Nephron (organoid): Measurements from ENCODE around the gene GPR132.

Experiments
- H3K27ac Mint-ChIP-seq, 3 experiments: 2 replicates each; pipeline ENCODE4 v1.8.0; 2020; ENCODE audit warnings: mixed read lengths in 3 of 3, mild to moderate bottlenecking in 2 of 3, moderate library complexity in 1 of 3
- H3K27me3 Mint-ChIP-seq: 2 replicates; pipeline ENCODE4 v1.8.0; 2021; ENCODE audit warnings: low read depth, mild to moderate bottlenecking, moderate library complexity, mixed read lengths
- H3K36me3 Mint-ChIP-seq: 2 replicates; pipeline ENCODE4 v1.8.0; 2020; ENCODE audit warnings: low read depth, mixed read lengths
- H3K4me1 Mint-ChIP-seq: 2 replicates; pipeline ENCODE4 v1.8.0; 2020; ENCODE audit warnings: mixed read lengths
- H3K4me3 Mint-ChIP-seq, 3 experiments: 2 replicates each; pipeline ENCODE4 v1.8.0; 2020; ENCODE audit warnings: mild to moderate bottlenecking in 3 of 3, mixed read lengths in 3 of 3, moderate library complexity in 2 of 3
- H3K9me3 Mint-ChIP-seq: 2 replicates; pipeline ENCODE4 v1.8.0; 2020; ENCODE audit warnings: mixed read lengths
- CTCF ChIP-seq, 3 experiments: fragments of 200-600 bp; sonication (generic); IDR thresholded peaks; one replicate each; pipeline ENCODE4 v1.5.0; 2021; ENCODE audit warnings: antibody characterized with exemption in 3 of 3; ENCODE audit not compliant: unreplicated experiment in 3 of 3

The GPR132 gene

GRCh38 chr14:105077649-105077995 lies 12.4 kb upstream of the GPR132 start:
- no peak for TF ChIP-seq CTCF (IDR thresholded peaks at IDR 0.05; ENCODE audit: unreplicated experiment in 3 of 3)
- Mint-ChIP-seq H3K9me3 (peaks cover 6% of the 10 kb centered on the region), H3K36me3 (no peaks in the 10 kb centered on the region), H3K4me1 (peaks cover 9% of the 10 kb centered on the region), H3K27me3 (peaks cover 27% of the 10 kb centered on the region), H3K4me3 (peak overlapping the region in 1 of 3 experiments; percentile 48), H3K27ac (peak overlapping the region in 1 of 3 experiments; percentile 40)

- H3K4me3 Mint-ChIP-seq: peak overlapping the region in 2 of 3 experiments; percentile 41 to 48
- no peaks in the 10 kb centered on the region for H3K36me3 Mint-ChIP-seq
- no peak for TF ChIP-seq CTCF (IDR thresholded peaks at IDR 0.05; ENCODE audit: unreplicated experiment in 3 of 3)
- peak overlapping the region in 1 of 3 experiments; percentile 40 for H3K27ac Mint-ChIP-seq
- H3K27me3 Mint-ChIP-seq: peaks cover 30% of the 10 kb centered on the region
- peaks cover 9% of the 10 kb centered on the region for H3K4me1 Mint-ChIP-seq
- H3K9me3 Mint-ChIP-seq: peaks cover 6% of the 10 kb centered on the region
Observed at GRCh38 chr14:105076805-105077648, 11.8 kb upstream of the GPR132 start.

- Mint-ChIP-seq H3K36me3 (no peaks in the 10 kb centered on the region), H3K27me3 (peaks cover 37% of the 10 kb centered on the region), H3K4me1 (peaks cover 9% of the 10 kb centered on the region), H3K4me3 (no peak overlapping the region), H3K9me3 (peaks cover 6% of the 10 kb centered on the region), H3K27ac (no peak overlapping the region)
- no peak for TF ChIP-seq CTCF (IDR thresholded peaks at IDR 0.05; ENCODE audit: unreplicated experiment in 3 of 3)
Observed at GRCh38 chr14:105076296-105076804, 11.1 kb upstream of the GPR132 start.

- H3K36me3 Mint-ChIP-seq: no peaks in the 10 kb centered on the region
- H3K27me3 Mint-ChIP-seq: peaks cover 33% of the 10 kb centered on the region
- peak overlapping the region in 1 of 3 experiments; percentile 37 for H3K27ac Mint-ChIP-seq
- peaks cover 3% of the 10 kb centered on the region for H3K9me3 Mint-ChIP-seq
- H3K4me1 Mint-ChIP-seq: peaks cover 9% of the 10 kb centered on the region
- H3K4me3 Mint-ChIP-seq: no peak overlapping the region
- TF ChIP-seq CTCF (IDR thresholded peaks at IDR 0.05; ENCODE audit: unreplicated experiment in 3 of 3): no peak
Observed at GRCh38 chr14:105075379-105076295, 10.4 kb upstream of the GPR132 start.

- no peak for TF ChIP-seq CTCF (IDR thresholded peaks at IDR 0.05; ENCODE audit: unreplicated experiment in 3 of 3)
- Mint-ChIP-seq H3K4me1 (peaks cover 9% of the 10 kb centered on the region), H3K4me3 (no peak overlapping the region), H3K9me3 (no peaks in the 10 kb centered on the region), H3K27ac (no peak overlapping the region), H3K36me3 (no peaks in the 10 kb centered on the region), H3K27me3 (peaks cover 35% of the 10 kb centered on the region)
Observed at GRCh38 chr14:105074601-105075053, 9.4 kb upstream of the GPR132 start.
